Right atrium auricular region (tissue), 2 donors: ENCODE measurements around the gene CCDC15. TPM values are rescaled to one million over a fixed set of nuclear protein-coding genes. Genes with fewer than 3 reads are reported as not detected.

Experiments used
- DNase-seq: peaks from one replicate; pipeline ENCODE4 v3.0.0-alpha.2; 2019; ENCODE audit warnings: low spot score
- H3K27ac ChIP-seq, 2 donors: fragments of 200-600 bp; sonication (generic); 1 replicate in 1 of 2; 2 replicates in 1 of 2; pipeline ENCODE4 v1.5.1; 2016 to 2019
- H3K27me3 ChIP-seq, 2 donors: fragments of 200-600 bp; sonication (generic); one replicate each; pipeline versions ENCODE4 v1.5.1 to v1.6.0; 2017 to 2019
- H3K36me3 ChIP-seq: fragments of 200-600 bp; sonication (generic); one replicate; pipeline ENCODE4 v1.5.1; 2016
- H3K4me1 ChIP-seq, 2 donors: fragments of 200-600 bp; sonication (generic); one replicate each; pipeline versions ENCODE4 v1.5.1 to v1.6.0; 2017 to 2019
- H3K4me3 ChIP-seq, 2 donors: fragments of 200-600 bp; sonication (generic); 1 replicate in 1 of 2; 2 replicates in 1 of 2; pipeline ENCODE4 v1.5.1; 2017 to 2019; ENCODE audit warnings: mild to moderate bottlenecking in 1 of 2, moderate library complexity in 1 of 2
- H3K9me3 ChIP-seq, 2 donors: fragments of 200-600 bp; sonication (generic); one replicate each; pipeline ENCODE4 v1.5.1; 2019
- total RNA-seq, 2 donors: library from RNA; depleted of rRNA; stranded (reverse); fragments of >200 nt; gene quantifications; one replicate each; pipeline ENCODE4 v1.1.0, GENCODE V29; 2016
- TF ChIP-seq, protein P1 (sequence below), 2 donors: fragments of 200-600 bp; sonication (generic); IDR thresholded peaks; one replicate each; pipeline ENCODE4 v1.5.1; 2019; ENCODE audit warnings: antibody characterized with exemption in 2 of 2

The CCDC15 gene
- total RNA-seq, 2 donors from 2014 or later: 0.24 TPM; not detected in 1

- Histone ChIP-seq H3K4me1 (peaks cover 0 to 9% of the 10 kb centered on the region in 2 donors), H3K9me3 (no peaks in the 10 kb centered on the region), H3K27ac (no peak within 1 kb of the TSS), H3K36me3 (no peaks in the 10 kb centered on the region), H3K4me3 (no peak within 1 kb of the TSS), H3K27me3 (no peaks in the 10 kb centered on the region)
- TF ChIP-seq, protein P1, sequence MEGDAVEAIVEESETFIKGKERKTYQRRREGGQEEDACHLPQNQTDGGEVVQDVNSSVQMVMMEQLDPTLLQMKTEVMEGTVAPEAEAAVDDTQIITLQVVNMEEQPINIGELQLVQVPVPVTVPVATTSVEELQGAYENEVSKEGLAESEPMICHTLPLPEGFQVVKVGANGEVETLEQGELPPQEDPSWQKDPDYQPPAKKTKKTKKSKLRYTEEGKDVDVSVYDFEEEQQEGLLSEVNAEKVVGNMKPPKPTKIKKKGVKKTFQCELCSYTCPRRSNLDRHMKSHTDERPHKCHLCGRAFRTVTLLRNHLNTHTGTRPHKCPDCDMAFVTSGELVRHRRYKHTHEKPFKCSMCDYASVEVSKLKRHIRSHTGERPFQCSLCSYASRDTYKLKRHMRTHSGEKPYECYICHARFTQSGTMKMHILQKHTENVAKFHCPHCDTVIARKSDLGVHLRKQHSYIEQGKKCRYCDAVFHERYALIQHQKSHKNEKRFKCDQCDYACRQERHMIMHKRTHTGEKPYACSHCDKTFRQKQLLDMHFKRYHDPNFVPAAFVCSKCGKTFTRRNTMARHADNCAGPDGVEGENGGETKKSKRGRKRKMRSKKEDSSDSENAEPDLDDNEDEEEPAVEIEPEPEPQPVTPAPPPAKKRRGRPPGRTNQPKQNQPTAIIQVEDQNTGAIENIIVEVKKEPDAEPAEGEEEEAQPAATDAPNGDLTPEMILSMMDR (IDR thresholded peaks at IDR 0.05): no peak
- DNase-seq: no peak
Observed at GRCh38 chr11:124918950-124919349, 35.1 kb upstream of the CCDC15 start, which contains the start of gene HEPN1. Gene HEPN1 (plus strand): TSS chr11:124919250.

DNA sequence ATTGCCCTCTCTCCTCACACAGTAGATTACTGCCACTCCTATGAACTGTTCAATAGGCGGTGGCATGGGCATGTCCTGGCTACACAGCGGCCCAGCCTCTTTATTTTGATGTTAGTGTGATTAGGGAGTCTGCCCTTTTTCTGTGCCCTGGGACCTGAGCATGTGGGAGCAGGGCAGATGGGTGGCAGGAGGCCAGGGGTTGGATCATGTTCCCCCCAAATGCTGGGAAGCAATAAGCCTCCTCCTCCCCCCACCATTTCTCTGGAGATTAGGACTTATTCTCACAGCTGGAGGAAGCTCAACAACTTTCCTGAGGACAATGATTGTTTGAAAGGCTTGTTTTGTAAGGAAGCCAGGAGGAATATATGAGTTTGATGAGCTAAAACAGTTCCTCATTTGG, 34.1 kb upstream of the CCDC15 start:
- TF ChIP-seq, protein P1 (IDR thresholded peaks at IDR 0.05): no peak
- peaks cover 0 to 9% of the 10 kb centered on the region in 2 donors for H3K4me1 ChIP-seq
- no peak overlapping the region for H3K4me3 ChIP-seq
- DNase-seq: no peak
- no peaks in the 10 kb centered on the region for H3K27me3 ChIP-seq
- H3K27ac ChIP-seq: no peak overlapping the region
- no peaks in the 10 kb centered on the region for H3K9me3 ChIP-seq
- H3K36me3 ChIP-seq: no peaks in the 10 kb centered on the region

DNA sequence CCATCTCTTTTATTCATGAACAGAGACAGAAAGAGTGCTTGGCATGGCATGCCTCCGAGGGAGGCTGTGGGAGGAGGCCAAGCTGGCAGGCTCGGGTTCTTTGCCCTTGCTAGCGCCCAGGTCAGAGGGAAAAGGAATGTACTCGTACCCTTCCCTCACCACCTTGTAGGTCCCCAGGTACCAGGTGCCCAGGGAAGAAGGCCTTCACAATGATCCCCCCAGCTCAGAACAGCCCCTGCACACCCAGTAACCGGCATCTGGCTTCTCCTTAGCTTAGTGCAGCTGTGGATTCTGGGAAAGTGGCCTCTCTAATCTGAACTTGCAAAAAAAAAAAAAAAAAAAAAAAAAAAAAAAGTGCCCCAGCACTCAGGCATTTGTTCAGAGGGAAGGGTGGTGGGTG, 33.6 kb upstream of the CCDC15 start:
- Histone ChIP-seq H3K9me3 (no peaks in the 10 kb centered on the region), H3K27ac (no peak overlapping the region), H3K36me3 (no peaks in the 10 kb centered on the region), H3K4me1 (peaks cover 0 to 9% of the 10 kb centered on the region in 2 donors), H3K4me3 (peak overlapping the region in 1 of 2 donors; percentile 52), H3K27me3 (no peaks in the 10 kb centered on the region)
- TF ChIP-seq, protein P1 (IDR thresholded peaks at IDR 0.05): no peak
- no peak for DNase-seq

DNA sequence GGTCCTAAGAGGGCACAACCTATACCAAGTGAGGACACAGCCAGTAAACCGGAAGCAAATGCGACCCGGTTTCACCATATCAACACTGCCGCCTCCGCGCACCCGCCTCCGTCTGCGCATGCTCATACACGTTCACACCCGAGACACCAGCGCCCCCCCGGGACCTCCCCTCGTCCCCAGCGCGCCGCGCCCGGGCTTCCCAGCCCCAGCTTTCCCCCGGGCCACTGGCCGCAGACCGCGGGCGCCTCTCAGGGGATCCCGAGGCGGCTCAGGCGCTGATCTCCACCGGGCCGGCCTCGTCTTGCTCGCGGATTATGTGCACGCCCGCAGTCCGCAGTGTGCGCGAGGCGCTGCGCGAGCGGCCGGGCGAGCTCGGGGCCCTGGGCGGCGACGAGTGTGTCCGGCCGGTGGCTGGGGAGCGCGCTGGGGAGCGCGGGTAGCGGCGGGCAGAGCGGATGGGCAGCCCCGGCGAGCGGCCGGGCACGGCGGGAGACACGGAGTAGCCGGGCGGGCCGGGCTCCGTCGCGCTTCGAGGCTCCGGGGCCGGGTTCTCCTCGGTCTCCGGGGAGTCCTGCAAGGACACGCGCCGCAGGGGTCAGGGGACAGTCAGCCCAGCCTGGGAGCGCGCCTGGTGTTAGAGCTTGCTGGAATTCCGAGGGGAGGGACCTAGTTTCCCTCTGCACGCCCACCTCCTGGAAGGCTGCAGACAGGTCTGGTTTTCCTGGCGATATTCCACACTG, 33.0 kb upstream of the CCDC15 start:
- H3K36me3 ChIP-seq: no peaks in the 10 kb centered on the region
- peak overlapping the region; percentile 19 to 62 for H3K27ac ChIP-seq
- H3K9me3 ChIP-seq: no peaks in the 10 kb centered on the region
- H3K27me3 ChIP-seq: no peaks in the 10 kb centered on the region
- H3K4me3 ChIP-seq: peak overlapping the region; percentile 35 to 52
- DNase-seq: peak; percentile 73
- TF ChIP-seq, protein P1 (IDR thresholded peaks at IDR 0.05): peak in 1 of 2 donors; percentile 42
- H3K4me1 ChIP-seq: peaks cover 0 to 9% of the 10 kb centered on the region in 2 donors

DNA sequence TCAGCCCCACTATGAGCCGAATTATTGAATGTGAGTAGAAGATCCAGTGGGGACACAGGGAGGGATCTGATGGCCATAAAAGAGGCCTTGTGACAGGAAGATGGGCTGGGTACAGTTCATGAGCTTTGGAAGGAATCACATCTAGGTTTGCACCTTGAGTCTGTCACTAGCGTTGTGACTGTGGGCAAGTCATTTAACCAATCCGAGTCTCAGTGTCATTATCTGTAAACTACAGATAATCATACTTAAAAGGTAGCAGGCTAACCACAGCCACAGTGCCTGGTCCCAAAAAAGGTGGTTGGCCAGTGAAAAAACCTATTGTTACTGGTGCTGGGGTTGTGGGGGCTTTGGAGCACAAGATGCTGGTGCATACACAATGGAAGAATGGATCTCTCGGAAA, 31.2 kb upstream of the CCDC15 start:
- Histone ChIP-seq H3K27me3 (no peaks in the 10 kb centered on the region), H3K27ac (no peak overlapping the region), H3K36me3 (no peaks in the 10 kb centered on the region), H3K4me3 (no peak overlapping the region), H3K4me1 (peaks cover 0 to 9% of the 10 kb centered on the region in 2 donors), H3K9me3 (no peaks in the 10 kb centered on the region)
- DNase-seq: no peak
- TF ChIP-seq, protein P1 (IDR thresholded peaks at IDR 0.05): no peak
